ENCODE measurements around the gene SCAF4.
"Not testable (repeated sequence)": the region's sequence is repeated elsewhere in the genome, so short reads cannot be mapped to it uniquely, and the experiment has no call there.

Gene SCAF4, protein sequence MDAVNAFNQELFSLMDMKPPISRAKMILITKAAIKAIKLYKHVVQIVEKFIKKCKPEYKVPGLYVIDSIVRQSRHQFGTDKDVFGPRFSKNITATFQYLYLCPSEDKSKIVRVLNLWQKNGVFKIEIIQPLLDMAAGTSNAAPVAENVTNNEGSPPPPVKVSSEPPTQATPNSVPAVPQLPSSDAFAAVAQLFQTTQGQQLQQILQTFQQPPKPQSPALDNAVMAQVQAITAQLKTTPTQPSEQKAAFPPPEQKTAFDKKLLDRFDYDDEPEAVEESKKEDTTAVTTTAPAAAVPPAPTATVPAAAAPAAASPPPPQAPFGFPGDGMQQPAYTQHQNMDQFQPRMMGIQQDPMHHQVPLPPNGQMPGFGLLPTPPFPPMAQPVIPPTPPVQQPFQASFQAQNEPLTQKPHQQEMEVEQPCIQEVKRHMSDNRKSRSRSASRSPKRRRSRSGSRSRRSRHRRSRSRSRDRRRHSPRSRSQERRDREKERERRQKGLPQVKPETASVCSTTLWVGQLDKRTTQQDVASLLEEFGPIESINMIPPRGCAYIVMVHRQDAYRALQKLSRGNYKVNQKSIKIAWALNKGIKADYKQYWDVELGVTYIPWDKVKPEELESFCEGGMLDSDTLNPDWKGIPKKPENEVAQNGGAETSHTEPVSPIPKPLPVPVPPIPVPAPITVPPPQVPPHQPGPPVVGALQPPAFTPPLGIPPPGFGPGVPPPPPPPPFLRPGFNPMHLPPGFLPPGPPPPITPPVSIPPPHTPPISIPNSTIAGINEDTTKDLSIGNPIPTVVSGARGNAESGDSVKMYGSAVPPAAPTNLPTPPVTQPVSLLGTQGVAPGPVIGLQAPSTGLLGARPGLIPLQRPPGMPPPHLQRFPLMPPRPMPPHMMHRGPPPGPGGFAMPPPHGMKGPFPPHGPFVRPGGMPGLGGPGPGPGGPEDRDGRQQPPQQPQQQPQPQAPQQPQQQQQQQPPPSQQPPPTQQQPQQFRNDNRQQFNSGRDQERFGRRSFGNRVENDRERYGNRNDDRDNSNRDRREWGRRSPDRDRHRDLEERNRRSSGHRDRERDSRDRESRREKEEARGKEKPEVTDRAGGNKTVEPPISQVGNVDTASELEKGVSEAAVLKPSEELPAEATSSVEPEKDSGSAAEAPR

DNA sequence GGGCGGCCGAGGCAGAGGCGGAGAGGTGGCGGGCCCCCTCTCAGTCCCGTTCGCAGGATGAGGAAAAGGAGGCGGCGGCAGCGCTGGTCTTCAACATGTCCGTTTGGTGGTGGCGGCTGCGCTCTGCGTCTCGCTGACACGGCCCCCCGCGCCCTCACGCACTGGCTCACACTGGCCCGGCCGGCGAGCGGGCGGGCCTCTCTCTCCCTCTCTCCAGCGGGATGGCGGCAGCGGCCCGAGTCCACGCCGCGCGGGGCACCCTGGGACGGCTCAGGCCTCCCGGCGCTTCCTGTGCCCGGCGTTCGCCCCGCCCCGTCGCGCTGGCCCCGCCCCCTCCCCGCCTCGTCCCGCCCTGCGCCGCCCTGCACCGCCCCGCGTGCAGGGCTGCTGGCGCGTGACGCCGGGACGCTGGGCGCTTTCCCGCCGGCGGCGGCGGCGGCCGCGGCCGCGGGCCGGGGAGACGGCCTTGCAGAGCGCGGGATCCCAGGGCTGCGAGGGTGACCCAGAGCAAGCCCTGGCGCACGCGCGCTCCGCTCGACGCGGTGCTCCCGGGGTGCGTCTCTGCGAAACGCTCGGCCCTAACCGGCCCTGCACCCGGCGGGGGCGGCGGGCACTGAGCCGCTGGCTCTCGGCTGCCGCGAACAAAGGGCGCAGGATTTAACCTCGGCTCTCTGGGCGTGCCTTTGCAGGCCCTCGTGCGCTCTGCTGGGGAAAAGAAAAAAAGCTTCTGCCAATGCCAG, at the start of gene SCAF4:
Gene SCAF4 (minus strand): TSS at position 262 of the 740 bp plus-strand sequence. CDS start 426 bp downstream, outside the sequence.
- DNase-seq = peak; percentile 80
- in situ Hi-C loops (cut with MboI; ENCODE audit: low pct_unique_long_range_greater_than_20kb, low sequenced_read_pairs) = no loop called here

DNA sequence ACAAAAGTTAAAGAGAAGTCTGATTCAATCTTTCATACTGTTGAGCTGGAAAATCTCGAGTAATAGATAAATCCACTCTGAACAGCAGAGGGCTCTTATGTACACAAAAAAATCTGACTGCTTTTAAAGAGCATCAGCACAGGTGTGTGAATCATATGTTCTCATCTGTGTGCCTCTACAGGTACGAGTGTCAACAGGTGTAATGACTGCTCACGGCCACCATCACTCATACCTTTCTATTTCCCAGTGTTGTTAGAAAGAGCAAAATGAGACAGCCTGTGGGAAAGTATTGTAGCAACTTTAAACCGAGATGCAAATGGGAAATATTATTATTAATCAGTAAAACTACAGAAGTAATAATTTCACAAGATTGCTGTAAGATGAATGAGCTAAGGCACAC, 49.0 kb upstream of the SCAF4 start:
- no peak for DNase-seq
- in situ Hi-C loops (cut with MboI; ENCODE audit: low pct_unique_long_range_greater_than_20kb, low sequenced_read_pairs) = no loop called here

DNA sequence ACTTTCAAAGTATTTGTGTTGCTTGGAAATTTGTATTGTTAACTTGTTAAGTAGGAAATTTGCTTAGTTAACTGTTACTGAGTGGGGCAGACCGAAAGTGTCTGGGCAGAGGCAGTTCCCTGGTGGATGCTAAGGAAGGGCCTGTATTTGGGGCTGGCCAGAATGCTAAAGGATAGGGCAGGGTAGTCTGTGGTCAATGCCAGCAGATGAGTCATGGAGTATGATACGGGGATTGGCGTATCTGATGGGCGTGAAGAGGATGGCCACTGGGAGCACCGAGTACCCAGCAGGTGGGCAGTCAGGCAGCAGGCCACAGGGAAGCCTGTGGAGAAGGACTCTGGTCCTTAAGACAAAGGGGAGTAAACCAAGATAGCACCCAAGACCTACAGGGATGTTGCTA, 46.6 kb upstream of the SCAF4 start:
- no peak for DNase-seq
- in situ Hi-C loops (cut with MboI; ENCODE audit: low pct_unique_long_range_greater_than_20kb, low sequenced_read_pairs) = no loop called here

DNA sequence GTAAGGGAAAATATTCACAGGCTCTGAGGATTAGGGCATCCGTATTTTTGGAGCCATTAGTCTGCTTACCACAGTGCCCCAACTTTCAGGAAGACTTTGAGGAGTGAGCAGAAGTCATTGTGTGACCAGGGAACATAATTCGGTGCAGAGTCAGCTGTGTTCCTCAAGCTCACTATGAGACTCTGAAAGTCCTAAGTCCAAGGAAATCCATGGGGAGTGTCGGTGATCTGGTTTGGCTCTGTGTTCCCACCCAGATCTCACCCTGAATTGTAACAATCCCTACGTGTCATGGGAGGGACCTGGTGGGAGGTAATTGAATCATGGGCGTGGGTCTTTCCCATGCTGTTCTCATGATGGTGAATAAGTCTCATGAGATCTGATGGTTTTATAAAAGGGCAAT, 45.9 kb upstream of the SCAF4 start:
- in situ Hi-C loops (cut with MboI; ENCODE audit: low pct_unique_long_range_greater_than_20kb, low sequenced_read_pairs) = no loop called here
- no peak for DNase-seq

DNA sequence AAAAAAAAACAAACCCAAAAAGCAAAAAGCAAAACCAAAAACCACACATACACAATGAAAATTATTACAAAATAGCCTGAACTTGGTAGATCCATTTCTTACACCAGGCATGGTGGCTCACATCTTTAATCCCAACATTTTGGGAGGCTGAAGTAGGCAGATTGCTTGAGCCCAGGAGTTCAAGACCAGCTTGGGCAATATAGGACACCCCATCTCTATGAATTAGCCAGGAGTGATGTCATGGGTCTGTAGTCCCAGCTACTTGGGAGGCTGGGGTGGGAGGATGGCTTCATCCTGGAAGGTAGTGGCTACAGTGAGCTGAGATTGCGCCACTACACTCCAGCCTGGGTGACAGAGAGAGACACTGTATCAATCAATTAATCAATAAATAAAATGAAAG, 42.1 kb upstream of the SCAF4 start:
- DNase-seq = no peak
- in situ Hi-C loops (cut with MboI; ENCODE audit: low pct_unique_long_range_greater_than_20kb, low sequenced_read_pairs) = no loop called here

DNA sequence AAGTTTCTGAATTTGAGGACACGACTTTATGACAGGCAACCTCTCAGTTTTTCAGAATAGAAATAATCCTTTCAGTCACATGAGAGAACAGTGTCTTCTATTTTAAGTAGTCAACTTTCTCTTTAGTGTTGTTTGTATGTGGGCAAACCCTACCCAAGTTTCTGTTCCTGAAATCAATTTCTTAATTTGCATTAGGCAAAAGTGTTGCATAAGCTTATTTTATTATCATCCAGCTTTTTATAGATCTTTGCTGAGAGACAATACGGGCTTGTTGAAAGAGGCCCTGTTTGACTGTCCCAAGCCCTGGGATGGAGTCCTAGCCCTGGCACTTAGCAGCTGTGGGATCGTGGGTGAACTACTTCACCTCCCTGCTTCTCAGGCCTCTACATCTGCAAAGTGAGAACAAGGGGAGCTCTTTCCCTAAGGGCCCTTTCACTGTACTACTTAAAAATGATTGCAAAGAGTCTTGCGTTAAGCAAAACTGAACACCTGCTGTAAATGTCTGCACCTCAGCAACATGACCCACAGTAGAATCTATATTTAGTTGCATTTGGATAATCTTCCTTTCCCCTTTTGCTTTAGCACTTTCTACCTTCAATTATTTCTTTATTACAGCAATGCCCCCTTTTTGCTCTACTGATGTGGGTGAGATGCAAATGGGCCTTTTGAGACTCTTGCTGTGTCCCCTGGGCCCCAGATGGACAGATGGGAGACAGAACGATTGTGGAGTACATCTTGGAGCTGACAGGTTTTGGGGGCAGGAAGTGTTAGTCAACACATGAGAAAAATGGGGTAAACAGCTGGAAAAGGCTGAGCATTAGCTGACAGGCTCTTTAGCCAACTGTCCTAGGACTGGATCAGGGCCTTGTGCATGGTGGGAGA, 41.0 kb upstream of the SCAF4 start:
- in situ Hi-C loops (cut with MboI; ENCODE audit: low pct_unique_long_range_greater_than_20kb, low sequenced_read_pairs) = no loop called here
- DNase-seq = no peak

DNA sequence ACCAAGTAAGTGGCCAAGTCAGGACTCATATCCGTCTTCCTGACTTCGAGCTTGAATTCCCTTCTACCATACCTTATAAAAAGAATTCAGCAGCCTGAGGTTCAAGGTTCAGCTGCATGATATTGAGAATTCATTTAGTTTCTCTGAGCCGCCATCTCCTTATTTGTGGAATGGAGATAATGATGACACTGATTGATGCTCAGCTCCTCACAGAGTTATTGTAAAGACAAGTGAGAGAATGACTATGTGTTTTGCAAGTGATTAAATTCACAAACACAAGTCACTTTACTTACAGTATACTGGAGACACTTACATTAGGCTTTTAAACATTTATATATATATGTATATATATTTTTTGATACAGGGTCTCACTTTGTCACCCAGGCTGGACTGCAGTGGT, 39.8 kb upstream of the SCAF4 start:
- DNase-seq = no peak
- in situ Hi-C loops (cut with MboI; ENCODE audit: low pct_unique_long_range_greater_than_20kb, low sequenced_read_pairs) = no loop called here

DNA sequence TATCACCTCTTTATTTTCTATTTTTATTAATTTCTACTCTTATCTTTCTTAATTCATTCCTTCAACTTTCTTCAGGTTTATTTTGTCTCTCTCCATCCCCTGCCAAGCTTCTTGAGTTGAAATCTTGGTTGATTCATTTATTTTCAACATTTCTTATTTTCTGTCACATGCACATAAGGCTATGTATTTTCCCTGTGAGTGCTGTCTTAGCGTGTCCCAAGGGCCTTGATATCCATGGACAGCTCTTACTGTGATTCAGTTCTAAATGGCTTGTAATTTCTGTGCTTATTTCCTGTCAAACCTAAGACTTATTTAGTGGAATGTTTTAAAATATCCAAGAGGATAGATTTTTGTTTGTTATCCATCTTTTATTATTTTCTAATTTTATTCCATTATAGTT, 36.8 kb upstream of the SCAF4 start:
- no peak for DNase-seq
- in situ Hi-C loops (cut with MboI; ENCODE audit: low pct_unique_long_range_greater_than_20kb, low sequenced_read_pairs) = no loop called here

DNA sequence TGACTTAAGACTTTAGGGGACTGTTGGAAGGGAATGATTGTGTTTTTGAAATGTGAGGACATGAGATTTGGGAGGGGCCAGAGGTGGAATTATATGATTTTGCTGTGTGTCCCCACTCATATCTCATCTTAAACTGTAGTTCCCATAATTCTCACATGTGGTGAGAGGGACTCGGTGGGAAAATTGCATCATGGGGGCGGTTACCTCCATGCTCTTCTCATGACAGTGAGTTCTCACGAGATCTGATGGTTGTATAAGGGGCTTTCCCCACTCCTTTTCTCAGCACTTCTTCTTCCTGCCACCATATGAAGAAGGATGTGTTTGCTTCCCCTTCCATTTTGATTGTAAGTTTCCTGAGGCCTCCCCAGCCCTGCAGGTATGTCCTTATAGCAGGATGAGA, 35.0 kb upstream of the SCAF4 start:
- DNase-seq = peak; percentile 28
- in situ Hi-C loops (cut with MboI; ENCODE audit: low pct_unique_long_range_greater_than_20kb, low sequenced_read_pairs) = no loop called here

DNA sequence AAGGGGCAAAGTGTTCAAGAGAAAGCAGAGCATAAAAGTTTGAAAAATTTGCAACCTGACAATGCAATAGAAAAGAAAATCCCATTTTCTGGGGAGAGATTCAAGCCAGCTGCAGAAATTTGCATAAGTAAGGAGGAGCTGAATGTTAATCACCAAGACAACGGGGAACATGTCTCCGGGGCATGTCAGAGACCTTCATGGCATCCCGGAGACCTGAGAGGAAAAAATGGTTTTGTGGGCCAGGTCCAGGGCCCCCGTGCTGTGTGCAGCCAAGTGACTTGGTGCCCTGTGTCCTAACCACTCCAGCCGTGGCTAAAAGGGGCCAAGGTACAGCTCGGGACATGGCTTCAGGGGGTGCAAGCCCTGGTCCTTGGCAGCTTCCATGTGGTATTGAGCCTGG, 33.9 kb upstream of the SCAF4 start:
- DNase-seq; in situ Hi-C loops (cut with MboI; ENCODE audit: low pct_unique_long_range_greater_than_20kb, low sequenced_read_pairs): not testable (repeated sequence)

DNA sequence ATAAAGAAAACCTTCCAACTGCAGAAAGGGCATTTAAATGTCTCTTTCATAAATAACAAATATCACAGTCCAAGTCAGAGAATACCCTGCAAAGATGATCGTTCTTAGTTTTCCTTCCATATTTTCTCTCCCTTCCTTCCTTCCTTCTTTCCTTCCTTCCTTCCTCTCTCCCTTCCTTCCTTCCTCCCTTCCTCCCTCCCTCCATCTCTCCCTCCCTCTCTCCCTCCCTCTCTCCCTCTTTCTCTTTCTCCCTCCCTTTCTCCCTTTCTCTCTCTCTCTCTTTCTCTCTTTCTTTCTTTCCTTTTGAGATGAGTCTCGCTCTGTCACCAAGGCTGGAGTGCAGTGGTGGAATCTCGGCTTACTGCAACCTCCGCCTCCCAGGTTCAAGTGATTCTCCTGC, 29.0 kb upstream of the SCAF4 start:
- DNase-seq = no peak
- in situ Hi-C loops (cut with MboI; ENCODE audit: low pct_unique_long_range_greater_than_20kb, low sequenced_read_pairs) = no loop called here

DNA sequence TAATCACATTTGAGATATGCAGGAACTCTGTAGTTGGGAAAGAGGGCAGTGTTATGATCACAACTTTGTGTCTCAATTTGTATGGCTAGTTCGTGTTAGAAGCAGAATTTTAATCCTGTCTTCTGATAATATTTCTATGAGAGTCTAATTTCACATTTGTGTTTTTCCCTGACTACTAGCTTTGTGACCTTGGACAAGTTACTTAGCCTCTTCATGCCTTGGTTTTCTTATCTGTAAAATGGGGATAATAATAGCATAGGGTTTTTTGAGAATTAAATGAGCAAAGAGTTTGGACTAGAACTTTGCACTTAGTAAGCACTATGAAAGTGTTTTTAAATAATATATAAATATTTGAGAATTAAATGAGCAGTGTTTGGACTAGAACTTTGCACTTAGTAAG, 24.9 kb upstream of the SCAF4 start:
- in situ Hi-C loops (cut with MboI; ENCODE audit: low pct_unique_long_range_greater_than_20kb, low sequenced_read_pairs) = no loop called here
- no peak for DNase-seq

DNA sequence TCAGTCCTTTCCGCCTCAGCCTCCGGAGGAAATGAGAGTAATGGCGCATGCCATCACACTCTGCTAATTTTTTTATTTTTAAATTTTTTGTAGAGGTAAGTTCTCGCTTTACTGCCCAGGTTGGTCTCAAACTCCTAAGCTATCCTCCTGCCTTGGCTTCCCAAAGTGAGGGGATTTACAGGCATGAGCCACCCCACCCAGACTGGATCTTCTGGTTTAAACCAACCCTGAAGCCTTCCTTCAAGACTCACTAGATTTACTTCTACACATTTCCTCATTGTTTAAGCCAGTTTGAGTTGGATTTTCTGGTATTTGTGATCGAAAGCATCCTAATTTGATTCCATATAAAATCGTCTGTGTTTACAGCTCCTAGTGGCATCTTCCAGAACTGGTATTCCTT, 23.1 kb upstream of the SCAF4 start:
- no peak for DNase-seq
- in situ Hi-C loops (cut with MboI; ENCODE audit: low pct_unique_long_range_greater_than_20kb, low sequenced_read_pairs) = no loop called here

DNA sequence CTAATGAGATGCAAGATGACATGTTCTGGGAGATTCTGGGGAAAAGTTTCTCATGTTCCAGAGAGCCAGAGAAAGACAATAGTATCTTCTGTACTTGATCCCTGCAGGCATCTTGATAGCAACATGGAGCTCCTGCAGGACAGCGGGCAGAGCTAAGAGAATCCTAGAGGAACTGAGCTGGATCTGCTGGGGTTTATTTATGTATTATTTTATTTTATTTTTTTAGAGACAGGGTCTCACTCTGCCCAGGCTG, 22.7 kb upstream of the SCAF4 start:
- in situ Hi-C loops (cut with MboI; ENCODE audit: low pct_unique_long_range_greater_than_20kb, low sequenced_read_pairs) = no loop called here
- no peak for DNase-seq

DNA sequence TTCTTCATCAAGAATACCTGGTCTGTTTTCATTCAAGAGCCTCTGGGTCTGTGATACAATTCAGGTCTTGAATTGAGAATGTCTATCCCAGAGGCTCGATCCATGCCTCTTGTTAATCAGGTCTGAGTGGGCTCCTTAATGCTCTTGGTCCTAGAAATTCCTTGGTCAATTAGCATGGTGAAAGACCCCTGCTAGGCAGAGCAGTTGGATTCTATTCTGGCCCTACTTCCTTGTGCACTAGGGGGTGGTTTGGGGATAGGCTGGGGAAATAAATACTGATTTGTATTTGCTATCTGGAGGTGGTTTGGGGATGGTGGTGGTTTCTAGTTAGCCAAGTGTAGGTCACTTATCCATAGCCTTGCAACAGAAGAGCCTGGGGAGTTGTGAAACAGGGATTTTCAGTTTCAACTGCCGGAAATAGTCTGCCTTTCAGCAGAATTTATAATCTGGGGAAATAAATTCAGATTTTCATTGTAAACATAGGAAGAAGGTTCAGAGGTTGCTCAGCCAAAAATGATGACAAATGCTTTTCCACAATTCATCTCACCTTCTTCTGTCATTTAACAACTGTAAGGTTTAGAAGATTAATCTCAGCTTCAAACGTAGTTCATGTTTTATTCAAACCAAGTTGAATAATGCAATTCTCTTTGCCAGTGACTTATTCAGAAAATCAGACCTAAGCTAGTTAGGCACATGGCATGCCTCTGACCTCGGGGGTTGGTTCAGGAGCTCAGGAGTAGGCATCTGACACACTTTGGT, 22.2 kb upstream of the SCAF4 start:
- in situ Hi-C loops (cut with MboI; ENCODE audit: low pct_unique_long_range_greater_than_20kb, low sequenced_read_pairs) = no loop called here

DNA sequence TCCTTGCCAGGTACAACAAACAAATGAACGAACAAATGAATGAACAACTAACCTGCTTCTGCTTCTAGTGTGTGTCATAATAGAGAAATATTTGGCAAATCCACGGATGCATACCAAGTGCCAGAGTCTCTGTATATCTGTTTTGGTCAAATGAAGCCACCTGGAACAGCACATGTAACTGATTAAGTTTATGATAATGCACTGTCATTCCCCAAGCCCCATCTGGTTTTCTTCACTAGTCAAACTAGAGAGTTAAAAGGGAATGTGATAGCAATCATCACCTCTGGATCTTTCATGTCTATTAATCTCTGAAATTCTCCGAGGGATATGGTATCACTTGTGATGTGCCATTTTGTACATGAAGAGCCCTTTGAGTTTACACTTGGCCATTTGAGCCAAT, 21.0 kb upstream of the SCAF4 start:
- no peak for DNase-seq
- in situ Hi-C loops (cut with MboI; ENCODE audit: low pct_unique_long_range_greater_than_20kb, low sequenced_read_pairs) = no loop called here

More for the DNA sequence above, 22.2 kb upstream of the SCAF4 start:
- no peak for DNase-seq

DNA sequence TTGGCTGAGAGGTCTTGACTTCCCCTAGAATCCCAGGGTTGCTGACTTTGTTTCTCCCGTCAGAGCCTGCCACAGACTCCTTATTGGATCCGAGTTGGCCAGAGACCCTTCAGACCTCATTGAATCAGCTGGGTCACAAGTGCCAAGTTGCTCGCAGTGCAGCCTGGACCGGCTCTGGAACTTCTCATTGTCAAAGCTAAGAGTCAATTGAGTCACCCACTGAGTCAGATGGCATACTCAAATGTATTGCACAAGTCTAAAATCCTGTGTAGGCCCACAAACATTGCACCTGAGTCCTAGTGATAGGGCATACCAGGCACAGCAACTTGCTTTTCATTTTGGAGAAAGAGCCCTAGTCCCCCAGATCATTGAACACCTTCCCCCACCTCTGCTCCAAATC, 20.4 kb upstream of the SCAF4 start:
- in situ Hi-C loops (cut with MboI; ENCODE audit: low pct_unique_long_range_greater_than_20kb, low sequenced_read_pairs) = no loop called here
- no peak for DNase-seq

DNA sequence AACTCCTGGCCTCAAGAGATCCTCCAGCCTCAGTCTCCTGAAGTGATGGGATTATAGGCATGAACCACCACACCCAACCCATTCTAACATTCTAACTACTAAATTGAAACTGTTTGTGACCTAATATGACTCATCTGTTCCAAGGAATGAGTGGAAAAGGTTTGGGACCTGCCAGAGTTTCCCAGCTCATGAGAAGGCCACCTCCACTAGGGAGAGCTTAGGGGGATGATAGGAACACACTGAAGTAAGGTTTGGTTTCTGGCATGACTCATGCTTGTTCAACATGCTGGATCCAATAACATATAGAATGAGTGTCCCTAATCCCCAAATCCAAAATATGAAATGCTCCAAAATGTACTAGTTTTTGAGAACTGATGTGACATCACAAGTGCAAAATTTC, 18.9 kb upstream of the SCAF4 start:
- no peak for DNase-seq
- in situ Hi-C loops (cut with MboI; ENCODE audit: low pct_unique_long_range_greater_than_20kb, low sequenced_read_pairs) = no loop called here

All from KBM-7 (cell line).